MM.1S (cell line): Measurements from ENCODE around the gene ZNF619.

ENCODE experiments used
- DNase-seq: peaks from one replicate; pipeline ENCODE4 v3.0.0-alpha.2; 2015
- H2AFZ ChIP-seq: fragments of 300-600 bp; sonication (generic); 2 replicates; pipeline ENCODE4 v1.6.0; 2016; ENCODE audit warnings: antibody characterized with exemption, low read length
- H3F3A ChIP-seq: fragments of 300-600 bp; sonication (generic); 2 replicates; pipeline ENCODE4 v1.6.1; 2016; ENCODE audit warnings: mild to moderate bottlenecking, antibody characterized with exemption, low read length, moderate library complexity, mixed read lengths; ENCODE audit not compliant: insufficient read depth
- H3K27ac ChIP-seq: fragments of 300-600 bp; sonication (generic); 2 replicates; pipeline ENCODE4 v1.5.1; 2016; ENCODE audit warnings: mild to moderate bottlenecking, low read length
- H3K27me3 ChIP-seq: fragments of 300-600 bp; sonication (generic); replicated peaks from 2 replicates; pipeline ENCODE4 v1.6.0; 2016; ENCODE audit warnings: low read length; ENCODE audit not compliant: insufficient read depth
- H3K36me3 ChIP-seq: fragments of 300-600 bp; sonication (generic); replicated peaks from 2 replicates; pipeline ENCODE4 v1.6.1; 2016; ENCODE audit warnings: mild to moderate bottlenecking, low read length, mixed read lengths; ENCODE audit not compliant: insufficient read depth
- H3K4me1 ChIP-seq: fragments of 300-600 bp; sonication (generic); 2 replicates; pipeline ENCODE4 v1.6.1; 2016; ENCODE audit warnings: low read length, mixed read lengths
- H3K4me2 ChIP-seq: fragments of 300-600 bp; sonication (generic); 2 replicates; pipeline ENCODE4 v1.6.0; 2016; ENCODE audit warnings: low read depth, low read length
- H3K4me3 ChIP-seq: fragments of 300-600 bp; sonication (generic); 2 replicates; pipeline ENCODE4 v1.5.1; 2016; ENCODE audit warnings: low read length, mixed read lengths
- H3K79me2 ChIP-seq: fragments of 300-600 bp; sonication (generic); 2 replicates; pipeline ENCODE4 v1.6.1; 2016; ENCODE audit warnings: mixed run types, low read length, mixed read lengths
- H3K9ac ChIP-seq: fragments of 300-600 bp; sonication (generic); 2 replicates; pipeline ENCODE4 v1.6.1; 2016; ENCODE audit warnings: low read length, mixed read lengths
- H3K9me2 ChIP-seq: fragments of 300-600 bp; sonication (generic); replicated peaks from 2 replicates; pipeline ENCODE4 v1.6.1; 2016; ENCODE audit warnings: mild to moderate bottlenecking, low read length, mixed read lengths; ENCODE audit not compliant: insufficient read depth
- H3K9me3 ChIP-seq: fragments of 300-600 bp; sonication (generic); replicated peaks from 2 replicates; pipeline ENCODE4 v1.6.1; 2016; ENCODE audit warnings: mild to moderate bottlenecking, low read length, mixed read lengths; ENCODE audit not compliant: insufficient read depth
- H4K20me1 ChIP-seq: fragments of 300-600 bp; sonication (generic); 2 replicates; pipeline ENCODE4 v1.6.1; 2016; ENCODE audit warnings: mild to moderate bottlenecking, low read length, moderate library complexity, mixed read lengths; ENCODE audit not compliant: insufficient read depth
- CTCF ChIP-seq: fragments of 300-600 bp; sonication (generic); IDR thresholded peaks from 2 replicates; pipeline ENCODE4 v1.5.1; 2016; ENCODE audit warnings: antibody characterized with exemption, low read length, mixed read lengths
- EZH2 ChIP-seq: fragments of 300-600 bp; sonication (generic); optimal IDR thresholded peaks from 2 replicates; pipeline ENCODE3; 2017; ENCODE audit warnings: low read depth, mild to moderate bottlenecking, antibody characterized with exemption, low read length, mixed read lengths
- EZH2phosphoT487 ChIP-seq: fragments of 300-600 bp; sonication (generic); IDR thresholded peaks from 2 replicates; pipeline ENCODE4 v1.6.1; 2018; ENCODE audit warnings: antibody characterized with exemption, low read length

ZNF619 gene

GRCh38 chr3:40476478-40477470 lies at the start of gene ZNF619:
TSS of gene ZNF619 (plus strand) at chr3:40477122. CDS start at chr3:40477980, 858 bp downstream.
- peak; percentile 76 for DNase-seq
- Histone ChIP-seq H3K9ac (peak within 1 kb of the TSS; percentile 85), H3K27ac (no peak within 1 kb of the TSS), H3F3A (no peaks in the 10 kb centered on the region), H3K4me2 (peak within 1 kb of the TSS; percentile 85), H3K36me3 (no peaks in the 10 kb centered on the region), H3K4me1 (no peaks in the 10 kb centered on the region), H3K27me3 (no peaks in the 10 kb centered on the region), H2AFZ (peak within 1 kb of the TSS; percentile 99), H3K9me2 (no peaks in the 10 kb centered on the region), H4K20me1 (no peaks in the 10 kb centered on the region), H3K4me3 (peak within 1 kb of the TSS; percentile 84), H3K9me3 (no peaks in the 10 kb centered on the region), H3K79me2 (0 out of 2 replicates have a peak, but pooled peaks cover 5% of the 10 kb centered on the region)
- TF ChIP-seq CTCF: no peak
- TF ChIP-seq EZH2phosphoT487: no peak
- no peak for TF ChIP-seq EZH2

- H3K27me3 ChIP-seq: no peaks in the 10 kb centered on the region
- no peaks in the 10 kb centered on the region for H3F3A ChIP-seq
- H3K9me2 ChIP-seq: no peaks in the 10 kb centered on the region
- H3K36me3 ChIP-seq: no peaks in the 10 kb centered on the region
- no peak for TF ChIP-seq CTCF
- H3K4me2 ChIP-seq: no peak overlapping the region
- no peak for DNase-seq
- no peaks in the 10 kb centered on the region for H4K20me1 ChIP-seq
- no peak overlapping the region for H3K4me3 ChIP-seq
- H3K27ac ChIP-seq: no peak overlapping the region
- H3K79me2 ChIP-seq: no peaks in the 10 kb centered on the region
- no peak overlapping the region for H2AFZ ChIP-seq
- no peaks in the 10 kb centered on the region for H3K4me1 ChIP-seq
- no peaks in the 10 kb centered on the region for H3K9me3 ChIP-seq
- H3K9ac ChIP-seq: no peak overlapping the region
Observed at GRCh38 chr3:40432793-40433192, 44.1 kb upstream of the ZNF619 start.

DNA sequence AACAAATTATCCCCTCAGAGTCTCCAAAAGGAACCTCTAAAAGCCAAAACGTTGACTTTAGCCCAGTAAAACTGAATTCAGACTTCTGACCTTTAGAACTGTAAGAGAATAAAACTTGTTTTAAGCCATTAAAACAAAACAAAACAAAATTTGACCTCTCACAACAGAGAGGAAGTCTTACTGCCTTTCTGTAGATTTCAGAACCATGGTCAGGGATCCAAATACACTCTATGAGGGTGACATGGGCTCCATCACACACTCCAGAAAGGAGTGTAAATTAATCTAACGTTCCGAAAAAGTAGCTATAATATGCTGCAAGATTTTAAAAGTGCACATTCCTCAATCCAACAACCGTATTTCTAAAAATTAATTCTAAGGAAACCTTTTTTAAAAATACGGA lies 39.0 kb upstream of the ZNF619 start:
- Histone ChIP-seq H3K9me3 (no peaks in the 10 kb centered on the region), H3K27ac (no peak overlapping the region), H3F3A (no peaks in the 10 kb centered on the region), H3K4me3 (no peak overlapping the region), H3K9me2 (no peaks in the 10 kb centered on the region), H3K4me1 (no peaks in the 10 kb centered on the region), H3K4me2 (no peak overlapping the region), H4K20me1 (no peaks in the 10 kb centered on the region), H3K9ac (no peak overlapping the region), H2AFZ (no peak overlapping the region), H3K79me2 (no peaks in the 10 kb centered on the region), H3K27me3 (no peaks in the 10 kb centered on the region), H3K36me3 (no peaks in the 10 kb centered on the region)
- TF ChIP-seq EZH2 (no peak), EZH2phosphoT487 (no peak), CTCF (no peak)
- DNase-seq: no peak
